Activated CD8-positive, alpha-beta memory T cell treated with anti-CD3 and anti-CD28 coated beads, Interleukin-2, amount 50 U/mL, for 48 hours (primary cell): ENCODE data around the gene CNGB1.
"Not testable (repeated sequence)": the region's sequence is repeated elsewhere in the genome, so short reads cannot be mapped to it uniquely, and the experiment has no call there.

Experiments
- DNase-seq: peaks from one replicate; pipeline ENCODE4 v3.0.0-alpha.2; 2020

Gene CNGB1

DNA sequence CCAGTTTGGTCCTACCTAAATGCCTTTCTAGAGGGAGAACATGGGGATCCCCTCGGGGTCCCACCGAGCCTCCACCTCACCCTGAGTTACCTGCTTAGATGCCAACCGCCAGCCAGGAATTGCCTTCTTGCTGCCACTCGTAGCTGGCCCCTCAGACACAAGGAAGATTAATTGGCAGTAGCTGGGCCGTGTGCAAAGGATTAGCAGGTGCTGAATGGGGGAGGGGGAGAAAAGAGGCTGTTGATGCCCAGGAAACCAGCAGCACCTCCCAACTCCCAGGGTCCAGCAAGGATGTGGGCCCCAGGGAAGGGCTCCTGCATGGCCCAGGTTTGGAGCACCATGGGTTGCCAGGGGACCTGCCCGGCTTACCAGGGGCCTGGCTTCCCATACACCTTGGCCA is at the start of gene CNGB1:
TSS of gene CNGB1 (minus strand) at position 159 of the 400 bp plus-strand sequence. CDS start 3,842 bp downstream, outside the sequence.
- no peak for DNase-seq

DNA sequence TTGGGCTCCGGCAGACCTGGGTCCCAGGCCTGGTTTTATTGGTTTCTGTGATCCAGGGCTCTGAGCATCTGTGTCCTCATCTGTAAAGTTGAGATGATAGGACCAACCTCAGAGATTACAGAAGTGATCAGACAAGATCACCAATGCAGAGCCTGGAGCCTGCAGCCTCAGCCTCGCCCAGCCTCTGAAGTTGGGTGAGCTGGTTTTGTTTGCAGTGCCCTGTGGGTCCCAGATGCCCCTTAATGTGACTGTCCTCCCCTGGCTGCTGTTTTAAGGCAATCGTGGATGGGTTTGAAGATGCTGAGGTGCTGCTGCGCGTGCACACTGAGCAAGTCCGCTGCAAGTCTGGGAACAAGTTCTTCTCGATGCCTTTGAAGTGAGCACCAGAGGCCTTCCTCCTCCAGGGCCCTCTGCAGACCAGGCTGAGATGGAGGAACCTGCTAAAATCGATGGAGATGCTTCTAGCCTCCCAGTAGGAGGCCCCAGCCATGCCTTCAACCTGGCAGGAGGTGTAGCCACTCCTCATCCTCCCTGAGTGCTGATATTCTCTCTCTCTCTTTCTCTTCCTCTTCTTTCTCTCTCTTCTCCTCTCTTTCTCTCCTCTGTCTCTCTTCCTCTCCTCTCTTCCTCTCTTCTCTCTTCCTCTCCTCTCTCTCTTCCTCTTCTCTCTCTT is 49.1 kb upstream of the CNGB1 start:
- DNase-seq: no peak

DNA sequence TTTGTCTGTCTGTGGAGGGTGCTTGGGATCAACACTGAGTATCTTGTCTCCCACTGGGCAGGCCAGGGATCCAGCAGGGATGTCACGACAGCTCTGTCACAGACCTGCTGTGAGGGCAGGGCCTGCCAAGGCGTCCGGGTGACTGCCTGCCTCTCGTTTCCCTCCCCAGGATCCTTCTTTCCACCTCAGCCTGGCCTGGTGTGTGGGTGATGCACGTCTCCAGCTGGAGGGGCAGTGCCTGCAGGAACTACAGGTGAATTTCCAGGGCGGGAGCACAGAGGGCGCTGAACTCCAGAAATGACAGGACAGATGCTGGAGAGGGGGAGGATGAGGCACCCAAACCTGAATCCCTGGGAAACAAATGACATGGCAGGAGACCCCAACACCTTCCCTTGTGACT is 47.9 kb upstream of the CNGB1 start:
- no peak for DNase-seq

DNA sequence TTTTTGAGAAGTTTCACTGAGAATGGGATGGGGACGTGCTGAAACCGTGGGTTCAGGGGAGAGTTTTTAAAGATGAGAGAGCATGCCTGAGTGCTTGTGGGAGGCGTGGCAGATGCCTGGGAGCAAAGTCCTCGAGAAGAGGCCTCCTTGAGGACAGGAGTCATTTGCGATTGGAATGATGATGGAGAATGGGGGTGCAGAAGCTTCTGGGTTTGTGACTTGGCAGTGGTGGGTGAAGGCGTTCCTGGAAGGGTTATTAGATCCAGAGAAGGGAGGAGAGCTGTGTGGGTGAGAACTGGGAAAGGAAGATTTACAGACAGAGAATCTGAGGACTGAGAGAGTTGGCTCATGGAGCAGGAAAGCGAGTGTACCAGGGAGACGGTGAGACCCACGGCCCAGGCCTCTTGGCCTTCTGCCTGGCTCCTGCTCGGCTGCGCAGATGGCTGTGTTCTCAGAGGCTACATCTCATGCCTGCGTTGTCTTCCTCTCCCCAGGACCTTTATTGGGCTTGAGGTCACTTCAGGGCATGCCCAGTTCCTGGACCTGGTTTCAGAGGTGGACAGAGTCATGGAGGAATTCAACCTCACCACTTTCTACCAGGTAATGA is 46.0 kb upstream of the CNGB1 start:
- no peak for DNase-seq

DNA sequence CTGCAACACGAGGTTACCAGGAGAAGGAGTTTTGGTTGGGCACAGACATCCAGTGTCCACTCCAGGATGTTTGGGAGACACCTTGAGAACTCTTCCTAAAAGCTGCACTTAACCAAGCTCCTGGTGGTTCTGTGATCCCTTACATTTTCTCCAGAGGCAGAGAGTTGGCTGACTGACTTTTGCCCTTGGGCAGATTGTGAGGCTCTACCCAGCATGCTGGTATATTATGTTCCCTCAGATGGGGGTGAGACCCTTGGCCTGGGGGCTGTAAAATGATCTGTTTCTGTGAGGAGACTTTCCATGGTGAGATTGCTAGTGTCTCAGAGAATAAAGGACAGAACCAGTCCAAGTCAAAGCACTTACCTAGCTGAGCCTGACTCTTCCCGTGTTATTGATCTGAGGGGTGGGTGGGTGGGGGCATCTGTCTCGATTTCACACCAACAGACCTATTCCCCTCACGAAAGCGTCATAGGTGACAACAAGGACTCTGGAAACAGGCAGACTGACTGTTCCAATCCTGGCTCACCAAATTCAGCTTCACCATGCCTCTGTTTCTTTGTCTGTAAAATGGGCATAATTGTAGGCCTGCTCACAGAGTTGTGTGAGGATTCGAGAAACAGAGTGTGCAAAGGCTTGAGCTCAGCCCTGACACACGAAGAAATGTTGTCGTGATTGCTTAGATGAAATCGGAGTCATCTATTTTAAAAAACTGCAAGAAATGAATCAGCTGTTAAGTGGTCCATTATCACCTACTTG is 42.5 kb upstream of the CNGB1 start:
- no peak for DNase-seq

DNA sequence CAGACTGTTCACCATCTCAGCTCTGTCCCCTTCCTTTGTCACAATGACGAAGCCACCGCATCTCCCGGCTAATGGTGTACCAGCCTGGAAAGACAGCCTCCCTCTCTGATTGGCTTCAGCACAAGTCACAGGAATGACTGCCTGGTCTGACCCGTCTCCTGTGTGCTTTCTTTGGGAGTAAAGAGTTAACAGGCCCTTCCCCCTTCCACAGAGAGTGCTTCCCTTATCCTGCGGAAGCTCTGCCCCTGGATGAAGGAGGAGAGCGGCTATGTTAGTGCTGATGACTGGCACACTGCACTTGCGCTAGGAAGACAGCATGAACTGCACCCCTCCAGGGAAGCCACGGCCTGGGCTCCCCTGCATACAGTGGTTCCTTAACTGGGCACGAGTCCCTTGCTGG is 41.6 kb upstream of the CNGB1 start:
- no peak for DNase-seq

DNA sequence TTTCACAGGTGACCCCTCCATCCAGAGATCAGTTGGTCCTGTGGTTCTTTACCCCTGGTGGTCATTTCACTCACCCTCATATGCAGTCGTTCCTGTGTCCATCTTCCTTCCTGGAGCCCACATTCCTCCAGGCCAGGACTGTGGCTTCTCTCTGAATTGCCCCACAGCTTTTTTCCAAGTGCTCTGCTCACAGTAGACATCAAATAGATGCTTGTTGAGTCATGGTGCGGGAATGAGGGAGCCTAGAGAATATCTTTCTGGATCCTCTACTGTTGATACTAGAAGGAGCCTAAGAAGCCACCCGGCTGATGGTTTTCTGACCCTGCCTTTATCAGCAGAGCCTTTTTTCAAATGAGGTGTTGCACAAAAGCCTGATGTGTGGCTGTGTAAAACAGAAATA is 40.7 kb upstream of the CNGB1 start:
- no peak for DNase-seq

DNA sequence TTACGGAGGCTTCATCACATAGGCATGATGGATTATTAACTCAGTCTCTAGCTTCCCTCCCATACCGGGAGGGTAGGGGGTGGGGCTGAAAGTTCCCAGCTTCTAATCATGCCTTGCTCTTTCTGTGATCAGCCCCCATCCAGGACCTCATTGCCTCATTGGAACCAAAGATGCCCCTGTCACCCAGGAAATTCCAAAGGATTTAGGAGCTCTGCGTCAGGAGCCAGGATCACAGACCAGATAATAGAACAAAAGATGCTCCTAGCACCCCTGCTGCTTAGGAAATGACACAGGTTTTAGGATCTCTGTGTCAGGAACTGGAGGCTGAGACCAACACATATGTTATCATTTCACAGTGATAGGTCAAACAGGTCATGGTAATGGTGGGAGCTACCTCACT is 40.0 kb upstream of the CNGB1 start:
- DNase-seq: no peak

DNA sequence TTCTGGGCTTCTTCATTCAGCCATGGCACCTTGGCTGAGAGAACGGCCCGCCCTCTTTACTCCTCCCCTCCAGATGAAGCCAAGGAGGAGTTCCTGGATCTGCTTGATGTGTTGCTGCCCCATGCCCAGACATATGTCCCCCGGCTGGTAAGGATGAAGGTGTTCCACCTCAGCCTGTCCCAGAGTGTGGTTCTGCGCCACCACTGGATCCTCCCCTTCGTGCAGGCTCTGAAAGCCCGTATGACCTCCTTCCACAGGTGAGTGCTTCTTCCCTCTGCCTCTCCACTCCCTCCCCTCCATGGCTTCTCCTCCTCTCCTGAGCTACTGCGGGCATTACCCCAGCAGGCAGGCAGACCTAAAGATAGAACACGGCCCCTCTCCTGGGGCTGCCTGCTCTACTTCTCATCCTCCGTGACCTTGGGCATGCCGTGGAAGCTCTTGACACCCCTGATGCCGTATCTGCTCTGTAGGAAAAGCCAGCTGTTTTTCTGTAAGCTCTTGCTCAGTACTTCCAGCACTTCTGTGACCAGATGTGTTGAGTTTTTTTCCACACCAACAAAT is 39.0 kb upstream of the CNGB1 start:
- DNase-seq: no peak

DNA sequence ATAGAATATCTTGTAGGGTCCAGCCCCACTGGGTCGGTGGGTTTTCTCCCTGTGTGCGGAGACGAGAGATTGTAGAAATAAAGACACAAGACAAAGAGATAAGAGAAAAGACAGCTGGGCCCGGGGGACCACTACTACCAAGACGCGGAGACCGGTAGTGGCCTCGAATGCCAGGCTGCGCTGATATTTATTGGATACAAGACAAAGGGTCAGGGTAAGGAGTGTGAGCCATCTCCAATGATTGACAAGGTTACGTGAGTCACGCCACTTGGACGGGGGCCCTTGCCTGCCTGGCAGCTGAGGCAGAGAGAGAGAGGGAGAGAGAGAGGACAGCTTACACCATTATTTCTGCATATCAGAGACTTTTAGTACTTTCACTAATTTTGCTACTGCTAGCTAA is 33.8 kb upstream of the CNGB1 start:
- DNase-seq: not testable (repeated sequence)

DNA sequence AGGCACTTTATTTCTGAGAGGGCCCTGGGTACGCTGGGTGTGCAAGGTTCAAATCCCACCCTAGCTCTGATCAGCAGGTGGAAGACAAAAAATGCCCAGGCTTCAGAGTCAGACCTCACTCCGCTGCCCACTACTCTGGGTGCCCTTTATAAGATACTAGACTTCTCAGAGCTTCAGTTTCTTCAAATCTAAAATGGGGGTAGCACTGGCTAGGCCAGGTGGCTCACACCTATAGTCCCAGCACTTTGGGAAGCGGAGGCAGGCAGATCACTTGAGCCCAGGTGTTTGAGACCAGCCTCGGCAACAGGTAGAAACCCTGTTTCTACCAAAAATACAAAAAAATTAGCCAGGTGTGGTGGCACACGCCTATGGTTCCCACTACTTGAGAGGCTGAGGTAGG is 32.0 kb upstream of the CNGB1 start:
- DNase-seq: no peak

DNA sequence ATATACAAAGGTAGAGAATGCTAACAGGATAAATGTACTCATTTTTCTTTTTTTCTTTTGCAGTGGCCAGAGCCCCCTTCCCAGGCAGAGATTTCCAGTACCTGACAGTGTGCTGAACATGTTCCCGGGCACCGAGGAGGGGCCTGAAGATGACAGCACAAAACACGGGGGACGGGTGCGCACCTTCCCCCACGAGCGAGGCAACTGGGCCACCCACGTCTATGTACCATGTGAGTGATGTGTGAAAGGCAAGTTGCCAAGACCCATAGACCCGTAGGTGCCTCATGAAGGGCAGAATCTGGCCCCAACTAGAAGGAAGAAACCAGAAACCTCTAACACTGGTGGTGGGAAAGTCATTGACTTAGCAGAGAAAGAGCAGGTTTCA is 31.5 kb upstream of the CNGB1 start:
- no peak for DNase-seq

DNA sequence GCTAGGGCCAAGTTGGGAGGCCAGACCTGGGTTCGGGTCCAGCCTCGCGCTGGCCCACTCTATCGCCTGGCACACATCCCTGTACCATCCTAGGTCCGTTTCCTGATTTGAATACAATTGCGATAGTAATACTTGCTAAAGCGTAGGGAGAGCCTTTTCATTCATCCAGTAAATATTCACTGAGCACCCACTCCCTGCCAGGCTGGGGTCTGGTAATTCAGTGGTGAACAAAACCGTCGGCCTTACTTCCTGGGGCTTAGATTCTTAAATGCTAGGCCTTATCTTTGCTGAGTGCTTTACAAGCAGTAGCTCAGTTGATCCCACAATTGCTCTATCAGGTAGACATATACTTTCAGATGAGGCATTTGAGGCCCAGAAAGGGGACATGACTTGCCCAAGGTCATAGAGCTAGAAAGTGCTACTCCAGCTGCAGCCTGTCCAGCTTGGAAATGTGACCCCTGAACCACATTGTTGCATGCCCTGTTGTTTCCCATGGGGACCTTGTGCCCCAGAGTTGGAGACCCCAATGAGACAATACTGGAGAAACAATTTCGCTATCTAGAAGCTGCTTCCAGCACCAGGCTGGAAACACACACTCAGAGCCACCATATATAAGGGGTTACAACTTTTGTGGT is 31.0 kb upstream of the CNGB1 start:
- DNase-seq: no peak

DNA sequence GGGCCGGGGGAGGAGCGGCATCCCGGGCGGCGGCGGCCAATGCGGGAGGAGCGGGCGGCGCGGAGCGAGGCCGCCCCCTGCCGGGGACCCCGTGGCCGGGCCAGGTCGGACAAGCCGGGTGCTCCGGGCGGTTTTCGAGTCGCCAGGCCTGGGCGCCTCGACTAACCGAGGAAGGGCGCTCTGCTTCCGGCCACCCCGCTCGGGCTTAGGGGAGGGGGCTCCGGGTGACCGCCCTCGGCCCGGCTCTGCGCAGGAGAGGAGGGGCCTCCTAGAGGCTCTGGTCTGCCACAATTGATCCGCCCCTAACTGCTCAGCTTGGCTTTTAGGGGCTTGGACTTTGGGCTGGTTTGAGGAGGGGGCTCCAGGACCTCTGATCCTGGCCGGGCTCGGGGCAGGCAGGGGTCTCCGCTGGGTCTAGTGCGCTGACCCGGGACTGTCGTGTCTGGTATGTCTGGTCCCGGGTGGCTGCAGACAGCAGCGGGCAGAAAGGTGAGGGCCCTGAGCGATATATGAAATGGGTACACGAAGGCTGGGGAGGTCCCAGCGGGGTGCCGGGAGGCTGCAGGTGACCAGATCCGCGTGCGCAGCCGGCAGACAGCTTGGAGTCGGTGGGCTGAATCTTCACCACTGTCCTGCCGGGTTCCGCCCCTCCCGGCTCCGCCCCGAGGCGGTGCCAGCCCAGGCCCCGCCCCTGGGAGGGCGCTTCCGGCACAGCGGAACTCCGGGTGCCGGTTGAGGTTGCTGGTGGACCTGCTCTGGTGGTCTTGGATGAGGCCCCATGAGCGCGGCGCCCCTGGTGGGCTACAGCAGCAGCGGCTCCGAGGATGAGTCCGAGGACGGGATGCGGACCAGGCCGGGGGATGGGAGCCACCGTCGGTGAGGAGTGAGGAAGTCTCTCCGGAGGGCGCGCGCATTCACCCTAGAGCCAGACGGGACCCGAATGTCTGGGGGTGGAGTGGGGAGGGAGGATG is 30.1 kb upstream of the CNGB1 start, which contains the start of gene USB1:
TSS of gene USB1 (plus strand) at position 702 of the 971 bp plus-strand sequence. CDS start at position 779, 77 bp downstream.
- DNase-seq: peak; percentile 93

DNA sequence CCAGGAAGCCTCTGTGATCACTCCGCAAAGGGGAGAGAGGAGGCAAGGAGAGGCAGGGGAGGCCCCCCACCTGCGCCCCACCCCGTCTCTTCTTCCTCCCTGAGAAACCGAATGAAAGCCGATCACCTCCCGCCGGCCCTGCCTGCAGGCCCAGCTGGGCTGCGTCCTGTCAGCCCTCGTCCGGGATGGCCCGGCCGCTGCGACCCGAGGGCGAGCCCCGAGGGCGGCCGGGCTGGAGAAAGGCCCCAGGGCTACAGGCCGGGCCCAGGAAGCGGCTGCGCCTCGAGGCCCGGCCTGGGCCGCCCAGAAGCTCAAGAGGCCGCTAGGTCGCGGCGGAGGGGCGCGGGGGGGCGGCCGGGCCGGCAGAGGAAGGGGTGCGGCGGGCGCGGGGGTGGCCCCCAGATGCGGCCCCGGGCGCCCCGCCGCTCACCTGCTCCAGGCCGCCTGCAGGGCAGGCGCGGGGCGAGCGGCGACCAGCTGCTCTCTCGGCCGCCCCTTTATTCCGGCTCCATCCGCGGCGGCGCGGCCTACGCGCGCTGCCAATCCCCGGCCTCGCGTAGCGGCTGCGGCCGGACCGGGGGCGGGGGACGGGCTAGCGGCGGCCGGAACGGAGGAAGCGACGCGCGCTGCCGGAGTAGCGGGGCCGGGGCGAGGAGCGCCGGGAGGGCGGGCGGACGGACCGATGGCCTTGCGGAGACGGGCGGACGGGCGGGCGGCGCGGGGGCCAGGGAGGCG is 29.2 kb upstream of the CNGB1 start, which contains the start of gene ZNF319:
TSS of gene ZNF319 (minus strand) at position 702 of the 735 bp plus-strand sequence. CDS start 2,407 bp downstream, outside the sequence.
- DNase-seq: peak; percentile 68

DNA sequence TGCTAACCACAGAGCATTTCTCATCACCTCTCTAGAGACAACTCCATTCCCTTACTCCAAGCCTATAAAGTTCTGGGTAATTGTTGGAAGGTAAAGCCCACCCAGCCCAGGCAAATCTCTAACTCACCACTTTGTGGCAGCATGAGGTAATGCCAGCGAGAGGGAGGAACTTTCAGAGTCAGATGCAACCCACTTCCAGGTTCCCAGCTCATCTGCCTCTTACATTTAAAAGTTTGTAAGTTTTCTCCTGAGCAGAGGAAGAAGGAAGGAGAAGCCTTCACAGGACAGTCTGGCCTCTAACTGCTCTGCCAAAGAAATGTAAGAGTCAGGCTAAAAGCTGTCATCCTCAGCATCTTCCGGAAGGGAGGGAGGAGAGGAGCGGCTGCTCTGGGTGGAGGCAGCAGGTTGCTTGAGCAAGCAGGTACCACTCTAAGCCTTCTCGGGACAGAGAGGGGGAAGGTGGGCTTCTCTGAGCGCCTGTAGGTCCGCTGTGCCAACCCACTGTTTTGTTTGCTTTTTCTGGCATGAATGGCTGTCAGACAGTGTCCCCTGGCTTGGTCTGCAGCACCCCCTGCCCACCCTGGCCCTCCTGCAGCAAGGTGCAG is 28.5 kb upstream of the CNGB1 start:
- DNase-seq: no peak

DNA sequence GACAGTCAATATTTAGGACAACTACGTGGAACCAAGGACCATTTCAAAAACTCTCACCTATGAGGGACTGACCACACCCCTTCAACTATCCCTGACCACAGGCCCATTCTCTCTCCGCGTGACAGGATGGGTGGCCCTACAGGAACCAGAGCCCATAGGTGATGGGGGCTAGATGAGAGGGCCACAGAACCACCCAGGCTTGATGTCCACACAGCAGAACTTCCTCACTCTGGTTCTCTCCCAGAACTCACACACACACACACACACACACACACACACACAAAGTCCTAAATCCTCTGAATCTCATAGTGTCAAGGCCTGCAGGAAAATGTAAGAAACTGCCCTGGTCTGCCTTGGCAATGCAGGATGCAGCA is 28.1 kb upstream of the CNGB1 start:
- no peak for DNase-seq

DNA sequence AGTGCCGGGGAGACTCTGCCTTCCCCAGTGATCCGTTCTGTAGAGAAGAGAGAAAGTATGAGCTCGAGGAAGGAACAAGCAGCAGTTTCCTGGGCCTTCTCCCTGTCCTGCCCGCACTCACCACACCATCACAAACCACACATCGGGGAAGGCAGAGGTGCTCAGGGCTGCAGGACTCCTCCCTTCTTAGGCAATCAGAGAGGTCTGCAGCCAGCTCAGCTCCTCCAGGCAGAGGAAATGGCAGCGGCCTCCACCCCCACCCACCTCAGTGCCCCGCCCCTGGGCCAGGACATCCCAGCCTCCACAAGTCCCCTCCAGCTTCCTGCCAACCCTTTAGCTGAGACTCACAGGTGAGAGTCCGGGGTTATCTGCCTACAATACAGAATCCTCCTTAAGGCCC is 27.6 kb upstream of the CNGB1 start:
- peak; percentile 76 for DNase-seq

DNA sequence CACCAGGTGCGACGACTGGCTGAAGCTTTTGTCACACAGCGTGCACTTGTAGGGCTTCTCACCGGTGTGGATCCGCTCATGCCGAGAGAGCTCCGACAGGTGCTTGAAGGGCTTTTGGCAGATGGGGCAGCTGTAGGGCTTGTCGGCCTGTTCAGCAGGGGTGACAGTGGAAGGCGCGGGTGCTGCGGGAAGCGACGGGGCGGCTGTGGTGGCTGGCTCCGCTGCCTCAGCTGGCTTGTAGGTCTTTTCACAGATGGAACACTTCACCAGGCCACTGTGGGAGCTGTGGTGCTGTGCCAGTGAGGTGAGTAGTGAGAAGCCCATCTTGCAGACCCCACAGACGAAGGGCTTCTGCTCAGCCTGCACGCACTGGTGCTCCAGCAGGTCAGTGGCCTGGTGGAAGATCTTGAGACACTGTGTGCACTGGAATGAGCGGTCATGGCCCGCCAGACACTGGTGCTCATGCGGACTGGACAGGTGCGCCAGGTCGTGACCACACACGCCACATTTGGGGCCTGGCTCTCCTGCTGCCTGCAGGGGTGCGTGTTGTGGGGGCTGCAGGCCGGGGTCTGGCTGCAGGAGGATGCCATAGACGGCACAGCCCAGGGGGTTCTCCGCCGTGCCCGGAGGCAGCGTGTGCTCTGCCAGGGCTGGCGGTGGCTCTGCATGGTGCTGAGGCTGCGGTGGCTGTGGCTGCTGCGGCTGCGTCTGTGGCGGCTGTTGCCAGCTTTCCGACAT is 26.8 kb upstream of the CNGB1 start:
- no peak for DNase-seq

DNA sequence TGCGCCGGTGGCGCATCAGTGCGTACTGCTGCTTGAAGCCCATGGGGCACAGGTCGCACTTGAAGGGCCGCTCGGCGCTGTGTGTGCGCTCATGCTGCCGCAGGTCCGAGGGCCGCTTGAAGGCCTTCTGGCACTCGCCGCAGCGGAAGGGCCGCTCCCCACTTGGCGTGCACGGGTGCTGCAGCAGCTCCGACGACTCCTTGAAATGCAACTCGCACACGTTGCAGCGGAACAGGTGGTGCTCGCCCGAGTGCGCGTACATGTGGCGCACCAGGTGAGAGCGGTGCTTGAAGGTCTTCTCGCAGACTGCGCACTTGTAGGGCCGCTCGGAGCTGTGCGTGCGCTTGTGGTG is 26.2 kb upstream of the CNGB1 start:
- no peak for DNase-seq
